GM12801 (cell line): ENCODE measurements around the gene FXYD6.

Experiments used
- CTCF ChIP-seq: IDR thresholded peaks from one replicate; pipeline ENCODE4 v1.5.1; 2011; ENCODE audit warnings: control low read depth; ENCODE audit not compliant: insufficient read length; ENCODE audit errors: extremely low read depth

The FXYD6 gene

GRCh38 chr11:117861151-117862018, 15.1 kb downstream of the FXYD6 start:
- no peak for TF ChIP-seq CTCF

GRCh38 chr11:117860139-117860538, 16.3 kb downstream of the FXYD6 start:
- TF ChIP-seq CTCF = no peak

- TF ChIP-seq CTCF = no peak
Observed at GRCh38 chr11:117859488-117860112, 16.9 kb downstream of the FXYD6 start.

- no peak for TF ChIP-seq CTCF
Observed at GRCh38 chr11:117859061-117859460, 17.4 kb downstream of the FXYD6 start.

- no peak for TF ChIP-seq CTCF
Observed at GRCh38 chr11:117857734-117858414, 18.6 kb downstream of the FXYD6 start.

GRCh38 chr11:117855912-117856651, 20.4 kb downstream of the FXYD6 start:
- TF ChIP-seq CTCF = no peak
